GM10248 (cell line): Measurements from ENCODE around the gene CD96.

Experiments used
- CTCF ChIA-PET: fragments of 300-600 bp; sonication (Branson Sonifier 250); formaldehyde crosslinking; extraction: SDS; loops from one replicate; lab custom pipeline; 2021; ENCODE audit warnings: antibody characterized with exemption; lab: Yijun Ruan, JAX
- POLR2A ChIA-PET: fragments of 350-650 bp; sonication (Branson Sonifier 250); formaldehyde crosslinking; extraction: SDS; loops from one replicate; lab custom pipeline; 2020; ENCODE audit warnings: antibody characterized with exemption; lab: Yijun Ruan, JAX
- DNase-seq: peaks from one replicate; pipeline ENCODE4 v3.0.0; 2012; ENCODE audit errors: extremely low spot score
- TF ChIP-seq, protein P1 (sequence below): IDR thresholded peaks from 2 replicates; pipeline ENCODE4 v1.5.1; 2012; ENCODE audit warnings: mild to moderate bottlenecking, low read depth; ENCODE audit errors: extremely low read depth, missing control alignments, control extremely low read depth

CD96 gene

GRCh38 chr3:111677007-111677392 lies 135.0 kb downstream of the CD96 start:
- TF ChIP-seq, protein P1, sequence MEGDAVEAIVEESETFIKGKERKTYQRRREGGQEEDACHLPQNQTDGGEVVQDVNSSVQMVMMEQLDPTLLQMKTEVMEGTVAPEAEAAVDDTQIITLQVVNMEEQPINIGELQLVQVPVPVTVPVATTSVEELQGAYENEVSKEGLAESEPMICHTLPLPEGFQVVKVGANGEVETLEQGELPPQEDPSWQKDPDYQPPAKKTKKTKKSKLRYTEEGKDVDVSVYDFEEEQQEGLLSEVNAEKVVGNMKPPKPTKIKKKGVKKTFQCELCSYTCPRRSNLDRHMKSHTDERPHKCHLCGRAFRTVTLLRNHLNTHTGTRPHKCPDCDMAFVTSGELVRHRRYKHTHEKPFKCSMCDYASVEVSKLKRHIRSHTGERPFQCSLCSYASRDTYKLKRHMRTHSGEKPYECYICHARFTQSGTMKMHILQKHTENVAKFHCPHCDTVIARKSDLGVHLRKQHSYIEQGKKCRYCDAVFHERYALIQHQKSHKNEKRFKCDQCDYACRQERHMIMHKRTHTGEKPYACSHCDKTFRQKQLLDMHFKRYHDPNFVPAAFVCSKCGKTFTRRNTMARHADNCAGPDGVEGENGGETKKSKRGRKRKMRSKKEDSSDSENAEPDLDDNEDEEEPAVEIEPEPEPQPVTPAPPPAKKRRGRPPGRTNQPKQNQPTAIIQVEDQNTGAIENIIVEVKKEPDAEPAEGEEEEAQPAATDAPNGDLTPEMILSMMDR = no peak
- DNase-seq = no peak
- CTCF ChIA-PET = interaction anchor here (0.7 to 2.3 kb wide), 10 partner anchors 9 to 340 kb away, joined by 3 to 11 read pairs (median 4); no protein-coding TSS in a partner anchor
- POLR2A ChIA-PET = interaction anchor here (0.6 kb wide), 1 partner anchor 12 kb away, joined by 3 read pairs; no protein-coding TSS in a partner anchor

- TF ChIP-seq, protein P1 = no peak
- CTCF ChIA-PET = interaction anchor here (1.1 to 3.1 kb wide), 7 partner anchors 12 to 332 kb away, joined by 3 to 15 read pairs (median 4); no protein-coding TSS in a partner anchor
- POLR2A ChIA-PET = no interaction called here
Observed at GRCh38 chr3:111681661-111682426, 139.8 kb downstream of the CD96 start.

DNA sequence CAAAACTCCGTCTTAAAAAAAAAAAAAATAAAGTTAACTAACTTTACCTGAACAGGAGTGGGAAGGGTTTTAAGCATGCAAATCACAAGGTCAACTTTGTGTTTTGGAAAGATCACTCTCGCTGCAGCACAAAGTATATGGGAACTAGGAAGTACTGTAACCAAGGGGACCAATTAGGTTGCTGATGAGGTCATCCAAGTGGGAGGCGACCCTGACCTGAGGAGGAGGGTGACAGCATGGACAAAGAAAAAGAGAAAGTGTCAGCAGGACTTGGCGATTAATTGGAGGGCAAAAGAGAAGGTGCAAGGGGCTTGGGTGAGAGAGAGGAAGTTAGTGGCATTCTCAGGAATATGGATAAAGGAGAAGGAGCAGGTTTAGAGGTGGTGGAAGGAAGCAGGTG lies 142.6 kb downstream of the CD96 start:
- no peak for DNase-seq
- TF ChIP-seq, protein P1 = no peak
- ChIA-PET CTCF (interaction anchor here (0.7 to 5.6 kb wide), 3 partner anchors 12 to 33 kb away, joined by 3 to 26 read pairs (median 5); no protein-coding TSS in a partner anchor), POLR2A (no interaction called here)

More at GRCh38 chr3:111681661-111682426, 139.8 kb downstream of the CD96 start:
- DNase-seq = no peak

GRCh38 chr3:111688190-111688800 lies 146.3 kb downstream of the CD96 start:
- DNase-seq = no peak
- CTCF ChIA-PET = interaction anchor here (0.8 to 5.6 kb wide), 6 partner anchors 11 to 301 kb away, joined by 3 to 26 read pairs (median 3); no protein-coding TSS in a partner anchor
- TF ChIP-seq, protein P1 = no peak
- POLR2A ChIA-PET = no interaction called here

- POLR2A ChIA-PET = no interaction called here
- CTCF ChIA-PET = interaction anchor here (0.7 to 5.1 kb wide), 9 partner anchors 9 to 353 kb away, joined by 3 to 53 read pairs (median 3); no protein-coding TSS in a partner anchor
- DNase-seq = peak; percentile 29
- TF ChIP-seq, protein P1 = no peak
Observed at GRCh38 chr3:111690242-111690641, 148.2 kb downstream of the CD96 start.

DNA sequence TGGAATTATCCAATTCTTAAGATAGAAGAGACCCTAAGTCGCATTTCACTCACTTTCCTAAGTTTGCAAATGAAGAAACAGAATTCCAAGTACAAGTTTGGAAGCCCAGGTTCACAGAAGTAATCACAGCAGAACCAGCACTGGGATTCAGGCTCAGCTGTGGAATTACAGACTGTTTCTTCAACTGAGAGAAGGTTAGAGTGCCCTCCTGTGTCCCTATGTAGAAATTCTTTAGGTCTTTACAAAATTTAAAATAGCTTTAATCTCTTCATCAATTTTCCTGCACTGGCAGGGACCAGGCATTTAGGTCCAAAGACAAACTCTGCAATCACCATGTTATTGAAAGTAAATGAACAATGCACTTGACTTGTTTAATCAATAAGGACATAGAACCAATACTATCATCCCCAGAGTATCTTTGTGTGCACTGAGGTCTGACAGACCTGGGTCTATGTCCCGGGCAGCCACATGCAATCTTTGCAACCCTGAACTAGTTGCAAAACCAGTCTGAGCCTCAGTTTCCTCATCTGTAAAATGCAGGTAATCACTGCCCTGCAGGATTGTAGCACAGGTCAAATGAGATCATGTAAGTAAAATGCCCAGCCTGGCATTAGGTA lies 149.4 kb downstream of the CD96 start:
- ChIA-PET CTCF (interaction anchor here (1.0 to 5.1 kb wide), 11 partner anchors 8 to 322 kb away, joined by 3 to 53 read pairs (median 5); no protein-coding TSS in a partner anchor), POLR2A (no interaction called here)
- DNase-seq = peak; percentile 28
- TF ChIP-seq, protein P1 = peak; percentile 40
